HL-60 (cell line): ENCODE data around the gene PIK3R4.

Experiments used
- DNase-seq, 2 experiments: peaks; one replicate each; pipeline ENCODE4 v3.0.0-alpha.2; 2010 to 2020; ENCODE audit warnings: low read depth in 1 of 2, low spot score in 1 of 2
- H3K27ac ChIP-seq: fragments of 250-450 bp; sonication (Bioruptor Pico); replicated peaks from 2 replicates; pipeline ENCODE4 v1.5.1; 2020; ENCODE audit warnings: mild to moderate bottlenecking, moderate library complexity
- H3K27me3 ChIP-seq: fragments of 250-450 bp; sonication (Bioruptor Pico); 2 replicates; pipeline ENCODE4 v1.5.1; 2021; ENCODE audit warnings: mild to moderate bottlenecking, moderate library complexity; ENCODE audit not compliant: insufficient read depth, poor library complexity, severe bottlenecking
- H3K4me3 ChIP-seq: replicated peaks from 2 replicates; pipeline ENCODE4 v1.5.1; 2011; ENCODE audit warnings: mild to moderate bottlenecking, control low read depth, low read length; ENCODE audit not compliant: insufficient read depth
- GABPA ChIP-seq: IDR thresholded peaks from 2 replicates; pipeline ENCODE4 v1.6.1; 2012; ENCODE audit warnings: low read depth
- POLR2AphosphoS5 ChIP-seq: IDR thresholded peaks from 2 replicates; pipeline ENCODE4 v1.6.1; 2012; ENCODE audit warnings: low read depth
- SPI1 ChIP-seq: IDR thresholded peaks from 2 replicates; pipeline ENCODE4 v1.6.1; 2012; ENCODE audit warnings: low read depth, mild to moderate bottlenecking, borderline replicate concordance
- TF ChIP-seq, protein P1 (sequence below): IDR thresholded peaks from one replicate; pipeline ENCODE4 v1.5.1; 2011; ENCODE audit warnings: low read length, control low read depth, inconsistent platforms; ENCODE audit not compliant: insufficient read depth
- TF ChIP-seq, protein P2 (sequence below): IDR thresholded peaks from 2 replicates; pipeline ENCODE4 v1.6.1; 2012; ENCODE audit warnings: low read depth; ENCODE audit not compliant: insufficient replicate concordance

PIK3R4 gene

GRCh38 chr3:130761730-130762311 is 15.2 kb upstream of the PIK3R4 start:
- DNase-seq = no peak
- no peak overlapping the region for H3K27ac ChIP-seq
- no peak for TF ChIP-seq POLR2AphosphoS5
- no peak for TF ChIP-seq SPI1
- TF ChIP-seq, protein P1, sequence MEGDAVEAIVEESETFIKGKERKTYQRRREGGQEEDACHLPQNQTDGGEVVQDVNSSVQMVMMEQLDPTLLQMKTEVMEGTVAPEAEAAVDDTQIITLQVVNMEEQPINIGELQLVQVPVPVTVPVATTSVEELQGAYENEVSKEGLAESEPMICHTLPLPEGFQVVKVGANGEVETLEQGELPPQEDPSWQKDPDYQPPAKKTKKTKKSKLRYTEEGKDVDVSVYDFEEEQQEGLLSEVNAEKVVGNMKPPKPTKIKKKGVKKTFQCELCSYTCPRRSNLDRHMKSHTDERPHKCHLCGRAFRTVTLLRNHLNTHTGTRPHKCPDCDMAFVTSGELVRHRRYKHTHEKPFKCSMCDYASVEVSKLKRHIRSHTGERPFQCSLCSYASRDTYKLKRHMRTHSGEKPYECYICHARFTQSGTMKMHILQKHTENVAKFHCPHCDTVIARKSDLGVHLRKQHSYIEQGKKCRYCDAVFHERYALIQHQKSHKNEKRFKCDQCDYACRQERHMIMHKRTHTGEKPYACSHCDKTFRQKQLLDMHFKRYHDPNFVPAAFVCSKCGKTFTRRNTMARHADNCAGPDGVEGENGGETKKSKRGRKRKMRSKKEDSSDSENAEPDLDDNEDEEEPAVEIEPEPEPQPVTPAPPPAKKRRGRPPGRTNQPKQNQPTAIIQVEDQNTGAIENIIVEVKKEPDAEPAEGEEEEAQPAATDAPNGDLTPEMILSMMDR = no peak
- TF ChIP-seq GABPA = no peak
- no peaks in the 10 kb centered on the region for H3K27me3 ChIP-seq
- H3K4me3 ChIP-seq = no peak overlapping the region

DNA sequence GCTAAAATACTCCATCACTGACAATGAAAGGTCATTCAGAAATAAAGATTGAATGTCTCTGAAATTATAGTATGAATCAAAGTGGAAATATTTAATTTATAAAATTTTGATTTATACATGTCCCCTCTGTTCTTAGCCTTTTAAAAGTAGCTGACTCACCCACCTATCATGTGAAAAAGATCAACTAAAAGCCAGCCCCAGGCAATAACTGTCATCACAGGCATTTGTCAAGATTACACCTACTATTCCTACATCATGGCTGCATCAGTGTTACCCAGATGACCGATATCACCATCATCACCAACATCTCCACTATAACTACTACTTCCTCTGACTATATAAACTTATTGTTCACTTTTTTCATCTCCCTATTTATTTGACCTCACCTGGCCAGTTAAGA is 14.3 kb upstream of the PIK3R4 start:
- DNase-seq = no peak
- H3K27ac ChIP-seq = no peak overlapping the region

DNA sequence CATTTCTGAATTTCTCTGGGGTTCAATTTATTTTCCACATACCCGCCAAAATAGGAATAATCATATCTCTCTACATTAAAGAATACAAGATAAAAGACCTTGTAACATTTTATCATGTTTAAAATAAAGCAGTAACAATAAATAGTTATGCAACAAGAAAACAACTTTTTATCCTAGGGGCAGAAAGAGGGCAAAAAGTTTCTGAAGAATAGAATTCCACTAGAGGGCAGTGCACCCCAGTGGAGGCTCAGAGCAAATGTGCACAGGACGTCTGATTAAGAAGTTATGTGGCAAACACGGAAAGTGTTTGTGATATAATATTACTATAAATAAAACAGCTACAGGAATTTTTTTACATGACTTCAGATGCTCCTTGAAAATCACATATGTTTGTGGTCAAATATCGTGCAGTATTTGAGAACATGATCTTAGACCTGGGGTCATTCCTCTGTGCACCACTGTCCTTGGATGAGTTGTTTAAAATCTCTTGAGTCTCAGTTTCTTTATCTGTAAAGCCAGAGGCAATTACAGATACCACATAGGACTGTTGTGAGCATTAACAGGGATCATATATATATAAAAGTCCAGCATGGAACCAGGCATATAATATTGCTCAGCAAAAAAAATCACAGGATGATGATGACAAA is 13.2 kb upstream of the PIK3R4 start:
- H3K4me3 ChIP-seq = no peak overlapping the region
- TF ChIP-seq, protein P1 = peak; percentile 39
- no peak for TF ChIP-seq GABPA
- peak in 1 of 2 experiments; percentile 73 for DNase-seq
- H3K27me3 ChIP-seq = no peaks in the 10 kb centered on the region
- H3K27ac ChIP-seq = peak overlapping the region; percentile 13

More for the DNA sequence above, 14.3 kb upstream of the PIK3R4 start:
- H3K27me3 ChIP-seq = no peaks in the 10 kb centered on the region
- TF ChIP-seq SPI1 = no peak
- no peak for TF ChIP-seq GABPA
- TF ChIP-seq, protein P2, sequence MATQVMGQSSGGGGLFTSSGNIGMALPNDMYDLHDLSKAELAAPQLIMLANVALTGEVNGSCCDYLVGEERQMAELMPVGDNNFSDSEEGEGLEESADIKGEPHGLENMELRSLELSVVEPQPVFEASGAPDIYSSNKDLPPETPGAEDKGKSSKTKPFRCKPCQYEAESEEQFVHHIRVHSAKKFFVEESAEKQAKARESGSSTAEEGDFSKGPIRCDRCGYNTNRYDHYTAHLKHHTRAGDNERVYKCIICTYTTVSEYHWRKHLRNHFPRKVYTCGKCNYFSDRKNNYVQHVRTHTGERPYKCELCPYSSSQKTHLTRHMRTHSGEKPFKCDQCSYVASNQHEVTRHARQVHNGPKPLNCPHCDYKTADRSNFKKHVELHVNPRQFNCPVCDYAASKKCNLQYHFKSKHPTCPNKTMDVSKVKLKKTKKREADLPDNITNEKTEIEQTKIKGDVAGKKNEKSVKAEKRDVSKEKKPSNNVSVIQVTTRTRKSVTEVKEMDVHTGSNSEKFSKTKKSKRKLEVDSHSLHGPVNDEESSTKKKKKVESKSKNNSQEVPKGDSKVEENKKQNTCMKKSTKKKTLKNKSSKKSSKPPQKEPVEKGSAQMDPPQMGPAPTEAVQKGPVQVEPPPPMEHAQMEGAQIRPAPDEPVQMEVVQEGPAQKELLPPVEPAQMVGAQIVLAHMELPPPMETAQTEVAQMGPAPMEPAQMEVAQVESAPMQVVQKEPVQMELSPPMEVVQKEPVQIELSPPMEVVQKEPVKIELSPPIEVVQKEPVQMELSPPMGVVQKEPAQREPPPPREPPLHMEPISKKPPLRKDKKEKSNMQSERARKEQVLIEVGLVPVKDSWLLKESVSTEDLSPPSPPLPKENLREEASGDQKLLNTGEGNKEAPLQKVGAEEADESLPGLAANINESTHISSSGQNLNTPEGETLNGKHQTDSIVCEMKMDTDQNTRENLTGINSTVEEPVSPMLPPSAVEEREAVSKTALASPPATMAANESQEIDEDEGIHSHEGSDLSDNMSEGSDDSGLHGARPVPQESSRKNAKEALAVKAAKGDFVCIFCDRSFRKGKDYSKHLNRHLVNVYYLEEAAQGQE = no peak
- TF ChIP-seq POLR2AphosphoS5 = no peak
- TF ChIP-seq, protein P1 = no peak
- no peak overlapping the region for H3K4me3 ChIP-seq

DNA sequence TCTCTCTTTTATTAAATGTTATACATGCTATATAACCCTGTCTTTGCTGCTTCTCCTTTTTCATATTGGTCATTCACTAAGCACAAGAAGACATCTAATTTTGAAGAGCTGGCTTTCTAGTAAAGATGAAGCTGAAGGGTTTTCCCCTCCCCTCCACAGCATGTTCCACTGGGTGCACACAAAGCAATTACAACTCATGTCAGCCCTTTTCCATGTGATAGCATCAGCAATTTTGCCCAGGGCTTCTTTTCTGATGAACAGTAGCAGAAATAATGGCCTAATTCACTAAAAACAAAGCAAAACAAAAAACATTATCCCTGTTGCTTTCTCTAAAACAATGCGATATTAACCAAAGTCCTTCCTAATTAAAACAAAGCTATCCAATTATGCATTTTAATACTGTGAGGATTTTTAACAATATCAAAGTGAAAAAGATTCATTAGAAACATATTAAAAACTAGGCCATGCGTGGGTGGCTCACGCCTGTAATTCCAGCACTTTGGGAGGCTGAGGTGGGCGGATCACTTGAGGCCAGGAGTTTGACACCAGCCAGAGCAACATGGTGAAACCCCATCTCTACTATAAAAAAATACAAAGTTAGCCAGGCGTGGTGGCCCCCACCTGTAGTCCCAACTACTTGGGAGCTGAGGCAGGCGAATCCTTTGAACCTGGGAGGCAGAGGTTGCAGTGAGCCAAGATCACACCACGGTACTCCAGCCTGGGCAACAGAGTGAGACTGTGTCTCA is 12.2 kb upstream of the PIK3R4 start:
- H3K4me3 ChIP-seq = no peak overlapping the region
- no peak for DNase-seq
- TF ChIP-seq GABPA (no peak), SPI1 (no peak), POLR2AphosphoS5 (no peak)
- TF ChIP-seq, protein P2 = no peak
- TF ChIP-seq, protein P1 = no peak
- no peaks in the 10 kb centered on the region for H3K27me3 ChIP-seq
- no peak overlapping the region for H3K27ac ChIP-seq
